GM21515 (cell line): ENCODE results near the gene CRIM1.

ENCODE experiments used
- ATAC-seq: cut with Tn5 transposase; IDR thresholded peaks from one replicate; pipeline ENCODE4 v1.9.1; 2021; ENCODE audit not compliant: unreplicated experiment

The CRIM1 gene

DNA sequence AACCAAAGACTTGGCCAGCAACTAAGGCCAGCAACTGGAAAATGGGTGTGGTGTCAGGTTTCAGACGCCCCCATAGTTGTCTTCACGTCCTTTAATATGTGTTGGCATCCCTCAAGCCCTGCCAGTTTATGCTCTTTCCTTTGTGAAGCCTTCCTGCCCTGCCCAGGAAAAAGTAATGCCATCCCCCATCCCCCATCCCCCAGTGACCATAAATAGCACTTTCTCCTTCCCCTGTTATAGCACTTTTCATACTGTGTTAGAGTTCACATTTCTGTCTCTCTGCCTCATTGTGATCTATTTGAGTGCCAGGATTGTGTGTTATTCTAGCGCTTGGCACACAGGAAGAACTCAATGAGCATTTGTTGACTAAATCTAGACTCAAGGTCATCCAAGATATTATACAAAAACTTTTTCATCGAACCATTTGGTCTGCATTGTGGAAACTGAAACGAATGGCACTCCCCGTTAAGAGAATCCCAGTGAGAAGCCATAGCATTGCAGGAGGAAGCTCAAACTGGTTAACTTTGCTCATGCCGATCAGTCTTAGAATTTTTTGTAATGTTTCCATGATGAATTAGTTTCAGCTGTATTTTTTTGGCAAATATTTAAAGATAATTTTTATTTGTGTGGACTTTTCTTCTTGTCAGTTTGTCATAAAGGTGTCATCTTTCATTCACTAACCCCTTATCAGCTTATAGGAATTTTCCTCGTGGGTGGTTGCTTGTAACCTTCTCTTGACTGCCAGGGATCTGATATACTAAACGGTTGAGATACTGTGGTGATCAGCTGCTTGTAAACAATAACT is 15.7 kb downstream of the CRIM1 start:
- ATAC-seq, result no peak

DNA sequence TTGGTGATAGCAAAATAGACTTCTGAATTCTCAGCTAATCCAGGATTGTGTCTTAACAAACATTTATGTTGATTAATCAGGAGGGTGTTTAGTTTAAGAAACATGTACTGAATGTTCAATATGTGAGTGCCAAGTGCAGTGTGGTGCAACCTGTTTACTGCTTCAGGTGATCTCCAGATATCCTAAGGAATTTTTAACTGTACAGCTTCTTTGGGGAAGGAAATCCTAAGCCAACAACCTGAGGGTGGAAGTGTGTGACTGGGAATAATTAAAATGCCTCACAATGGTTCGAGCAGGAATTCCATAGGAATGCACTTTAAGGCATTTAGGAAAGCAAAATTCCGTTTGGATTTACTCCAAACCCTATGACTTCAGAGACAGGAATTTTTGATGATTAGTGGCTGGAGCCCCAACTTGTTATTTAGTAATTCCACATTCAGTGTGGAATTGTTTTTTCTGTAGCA is 16.4 kb downstream of the CRIM1 start:
- ATAC-seq, result no peak

DNA sequence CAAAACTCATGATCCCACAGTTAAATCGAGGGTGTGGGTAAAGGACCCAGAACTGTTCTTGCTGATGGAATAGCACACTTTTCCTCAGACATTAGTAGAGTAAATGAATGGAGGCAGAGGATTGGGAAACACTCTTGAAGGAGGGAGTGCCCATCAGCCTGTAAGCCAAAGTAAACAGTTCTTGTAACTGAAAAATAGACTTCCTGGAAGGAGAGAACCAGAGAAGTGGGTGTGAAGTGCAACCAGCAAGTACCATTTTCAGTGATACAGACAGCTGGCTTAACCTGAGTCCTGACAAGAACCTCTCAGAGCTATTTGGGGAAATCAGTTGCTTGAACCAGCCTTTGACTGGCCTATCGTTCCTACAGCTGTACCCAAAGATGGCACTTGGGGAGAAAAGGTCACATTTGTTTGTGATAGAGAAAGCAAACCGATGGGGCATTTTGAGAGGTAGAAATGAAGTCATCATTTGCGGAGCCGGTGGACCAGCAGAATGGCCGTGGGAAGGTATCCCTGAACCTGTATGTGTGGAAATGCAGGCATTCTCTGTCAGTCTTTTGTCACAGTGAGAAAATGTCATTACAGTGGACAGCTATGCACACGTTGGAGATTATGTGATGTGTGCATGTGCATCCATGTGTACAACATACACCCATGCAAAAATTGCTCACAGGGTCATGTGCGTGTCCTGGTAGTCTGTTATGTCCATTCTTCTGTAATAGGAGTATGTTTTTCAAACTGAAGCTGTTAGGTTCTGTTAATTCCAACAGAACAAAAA is 17.8 kb downstream of the CRIM1 start:
- ATAC-seq, result no peak

DNA sequence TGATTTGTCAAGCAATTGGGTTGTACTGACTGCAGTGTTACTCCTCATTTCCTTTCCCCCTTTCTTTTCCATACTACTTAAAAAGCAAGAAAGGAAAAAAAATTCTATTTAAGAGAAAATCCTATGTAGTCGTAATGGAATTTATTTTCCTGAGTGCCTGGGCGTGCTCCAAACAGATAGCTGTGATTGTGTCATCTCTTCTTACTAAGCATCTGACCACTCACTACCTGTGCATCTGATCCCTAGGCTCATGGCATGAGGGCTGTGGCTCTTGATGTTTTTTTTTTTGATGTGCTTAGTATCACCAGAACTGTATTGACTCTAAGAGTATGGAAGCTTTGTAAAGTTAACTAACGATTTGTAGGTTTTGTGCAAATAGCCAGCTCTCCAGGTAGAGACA is 19.0 kb downstream of the CRIM1 start:
- no peak for ATAC-seq

DNA sequence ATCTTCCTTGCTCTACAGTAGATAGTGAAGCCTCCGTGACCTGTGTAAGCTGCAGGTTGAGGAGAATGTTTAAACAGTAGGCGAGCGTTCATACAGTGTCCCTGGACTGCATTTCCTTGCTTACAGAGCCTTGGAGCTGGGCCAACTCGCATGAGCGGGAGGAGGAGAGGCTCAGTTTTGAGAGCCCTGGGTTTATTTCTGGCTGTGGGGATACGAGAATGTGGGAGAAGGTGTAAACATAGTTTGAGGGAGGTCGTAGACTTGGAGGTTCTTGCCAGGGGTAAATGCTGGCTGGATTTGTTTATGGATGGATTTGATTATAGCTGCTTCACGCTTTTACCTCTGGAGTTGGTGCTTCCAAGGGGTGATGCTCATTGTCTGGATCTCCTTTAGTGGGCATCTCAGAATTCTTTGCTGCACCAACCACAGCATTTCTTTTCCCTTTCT is 20.8 kb downstream of the CRIM1 start:
- ATAC-seq, result no peak

DNA sequence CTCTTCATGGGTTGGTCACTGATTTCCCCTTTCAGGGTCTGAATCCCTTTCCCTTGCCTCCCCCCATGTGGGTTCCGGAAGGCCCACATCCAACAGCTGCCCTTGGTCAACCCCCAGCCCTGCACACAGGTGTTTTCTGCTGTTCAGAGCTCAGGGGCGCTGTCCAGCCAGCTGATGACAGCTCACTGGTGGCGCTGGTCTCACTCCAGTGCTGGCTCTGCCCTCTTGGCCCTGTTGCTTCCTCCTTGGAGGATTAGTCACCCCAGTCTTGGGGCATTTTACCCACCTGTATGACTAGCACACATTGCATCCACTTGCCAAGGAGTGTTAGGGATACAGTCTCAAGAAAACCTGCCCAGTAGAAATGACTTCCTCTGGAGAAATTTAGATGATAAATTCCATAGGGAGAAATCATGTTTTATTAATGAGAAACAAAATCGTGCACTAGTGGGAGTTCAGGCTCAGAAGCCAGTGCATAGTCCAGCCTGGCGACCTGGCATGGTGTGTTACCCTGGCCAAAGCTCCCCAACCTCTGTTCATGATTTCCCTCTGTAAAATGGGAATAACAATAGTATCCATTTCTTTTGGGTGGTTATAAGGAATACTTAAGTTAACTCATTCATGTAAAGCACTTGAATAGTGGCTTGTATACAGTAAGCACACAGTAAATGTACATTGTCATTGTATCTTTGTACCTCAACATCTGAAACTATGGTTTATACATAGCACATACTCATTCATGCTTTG is 21.6 kb downstream of the CRIM1 start:
- ATAC-seq, result no peak

DNA sequence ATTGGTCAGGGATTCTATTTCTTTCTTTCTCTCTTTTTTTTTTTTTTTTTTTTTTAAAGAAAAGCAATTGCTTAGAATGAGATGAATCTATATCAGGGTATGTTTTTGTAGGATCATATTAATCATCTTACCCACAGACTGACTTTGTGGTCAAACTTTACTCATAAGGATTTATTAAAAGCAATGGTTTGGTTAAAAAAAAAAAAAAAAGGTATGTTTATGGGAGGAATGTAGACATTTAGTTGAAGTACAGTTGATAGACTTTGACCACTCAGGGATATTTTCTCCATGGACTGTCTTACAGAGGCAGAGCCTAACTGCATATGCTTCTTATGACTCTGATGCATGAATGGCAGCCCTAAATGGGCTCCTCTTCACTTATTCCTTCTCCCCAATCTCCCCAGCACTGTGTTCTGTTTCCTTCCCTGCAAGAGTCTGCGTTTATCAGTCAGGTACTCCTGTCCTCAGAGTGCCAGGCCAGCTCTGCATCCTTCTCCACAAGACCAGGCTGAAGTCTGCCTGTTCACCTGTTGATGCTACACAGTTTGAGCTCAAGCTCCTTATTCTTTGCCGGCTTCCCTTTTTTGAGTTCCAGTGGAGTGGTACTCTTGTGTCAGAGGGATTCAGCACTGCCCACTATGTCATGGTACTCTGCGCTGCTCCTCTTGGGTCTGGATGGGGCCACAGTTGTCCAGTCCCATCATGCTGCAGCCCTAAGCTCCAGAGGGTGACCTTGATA is 24.3 kb downstream of the CRIM1 start:
- ATAC-seq, result no peak

DNA sequence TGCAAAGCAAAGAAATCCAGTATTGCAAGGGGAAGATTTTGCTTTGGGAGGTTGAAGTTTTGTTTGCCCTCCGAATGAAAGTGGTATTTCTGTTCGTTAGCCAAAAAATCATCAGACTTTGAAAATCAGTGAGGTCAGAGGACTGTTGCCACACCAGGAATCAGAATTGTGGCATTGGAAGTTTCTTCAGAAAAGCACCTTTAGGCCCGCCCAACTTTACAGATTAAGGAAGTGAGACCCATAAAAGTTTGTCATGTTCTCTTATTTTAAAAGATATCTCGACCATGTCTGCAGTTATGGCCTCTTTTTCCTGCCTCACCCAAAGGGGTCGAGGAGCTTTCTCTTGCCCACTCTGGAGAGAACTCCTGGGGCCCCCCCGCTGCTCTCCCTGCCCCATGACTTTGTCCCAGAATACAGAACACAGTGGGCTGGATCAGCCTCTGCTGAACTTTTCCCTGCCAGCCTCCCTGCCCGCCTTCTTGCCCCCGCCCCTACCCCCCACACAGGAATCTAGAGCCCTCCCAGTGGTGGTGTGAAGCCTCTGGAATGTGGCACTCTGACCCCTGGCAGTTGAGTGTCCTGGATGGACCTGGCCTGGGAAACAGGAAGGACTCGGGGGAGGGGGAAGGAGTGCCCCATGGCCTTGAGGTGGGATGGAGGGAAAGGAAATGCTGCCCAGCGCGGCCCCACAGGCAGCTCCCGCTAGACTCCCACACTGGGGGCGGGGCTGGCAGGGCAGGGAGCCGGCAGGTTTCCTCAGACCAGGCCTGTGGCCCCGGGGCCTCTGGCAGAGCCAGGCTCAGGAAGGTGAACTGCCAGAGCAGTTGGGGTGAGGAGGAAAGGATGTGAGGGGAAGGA is 25.3 kb downstream of the CRIM1 start:
- ATAC-seq, result no peak

DNA sequence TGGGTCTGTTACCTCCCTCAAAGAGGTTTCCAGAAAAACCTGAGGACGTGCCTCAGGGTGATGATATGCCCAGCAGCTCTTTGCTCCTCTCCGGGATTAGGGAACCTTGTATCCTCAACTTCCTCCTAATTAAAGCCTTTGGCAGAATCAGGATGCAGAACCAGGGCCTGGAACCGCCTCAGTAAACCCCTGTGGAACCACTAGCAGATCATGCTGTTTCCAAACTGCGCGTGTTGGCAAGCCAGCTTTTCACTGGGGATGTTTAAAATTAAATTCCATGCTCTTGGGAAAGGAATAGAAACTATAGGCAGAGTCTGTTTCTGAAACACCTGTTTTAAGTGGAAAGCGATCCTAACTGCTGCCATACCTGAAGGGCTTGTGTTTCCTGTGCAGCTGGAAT is 26.4 kb downstream of the CRIM1 start:
- ATAC-seq, result no peak

DNA sequence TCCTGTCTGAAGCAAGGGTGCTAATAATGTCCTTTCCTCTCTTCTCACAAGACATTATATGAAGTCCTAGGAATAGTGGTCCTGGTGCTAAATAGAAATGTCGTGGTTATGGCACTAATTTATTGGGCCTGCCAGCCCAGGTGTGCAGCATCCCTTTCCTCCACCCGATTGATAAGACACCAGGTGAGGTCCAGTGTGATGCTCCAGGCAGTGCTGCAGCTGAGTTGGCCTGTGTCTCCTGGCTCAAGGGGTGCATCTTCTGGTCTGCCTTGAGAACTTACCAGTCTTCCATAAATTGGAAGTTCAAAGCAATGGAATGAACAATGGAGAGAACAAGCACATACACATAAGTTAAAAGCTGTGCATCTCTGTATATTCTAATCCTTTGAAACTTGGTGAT is 26.9 kb downstream of the CRIM1 start:
- ATAC-seq, result no peak

DNA sequence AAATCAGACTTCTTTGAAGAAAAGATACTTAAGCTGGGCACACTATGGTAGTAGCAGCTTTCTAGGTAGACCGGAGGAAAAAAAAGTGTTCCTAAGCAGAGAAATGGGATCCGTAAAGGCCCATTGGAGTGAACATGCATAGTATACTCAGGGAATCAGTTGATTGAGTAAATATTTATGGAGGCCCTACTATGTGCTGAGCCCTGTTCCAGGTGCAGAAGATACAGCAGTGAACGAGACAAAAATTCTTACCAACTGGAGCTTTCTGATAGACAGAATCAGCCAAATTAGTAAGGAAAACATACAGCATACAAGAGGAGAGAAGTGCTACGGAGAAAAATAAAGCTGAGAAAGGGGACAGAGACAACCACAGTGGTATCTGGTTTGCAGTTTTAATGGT is 28.1 kb downstream of the CRIM1 start:
- ATAC-seq, result no peak

DNA sequence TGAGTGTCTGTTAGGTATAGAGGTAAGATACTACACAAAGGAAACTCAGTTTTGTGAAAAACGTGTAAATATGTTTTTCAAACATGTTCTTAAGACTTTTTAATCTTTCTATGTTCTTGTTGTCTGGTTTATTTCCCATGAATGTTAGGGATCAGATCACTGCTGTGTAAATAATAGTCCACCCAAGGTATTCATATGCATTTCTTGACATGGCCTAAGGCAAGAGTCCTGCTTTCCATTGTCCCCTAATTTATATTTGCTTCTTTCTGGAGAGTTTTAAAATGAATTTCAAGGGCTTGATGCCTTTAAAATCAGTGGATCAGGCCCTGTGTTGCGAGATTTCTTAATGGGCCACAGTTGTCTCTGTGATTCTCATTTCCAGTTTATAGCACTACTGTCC is 28.9 kb downstream of the CRIM1 start:
- ATAC-seq, result no peak

DNA sequence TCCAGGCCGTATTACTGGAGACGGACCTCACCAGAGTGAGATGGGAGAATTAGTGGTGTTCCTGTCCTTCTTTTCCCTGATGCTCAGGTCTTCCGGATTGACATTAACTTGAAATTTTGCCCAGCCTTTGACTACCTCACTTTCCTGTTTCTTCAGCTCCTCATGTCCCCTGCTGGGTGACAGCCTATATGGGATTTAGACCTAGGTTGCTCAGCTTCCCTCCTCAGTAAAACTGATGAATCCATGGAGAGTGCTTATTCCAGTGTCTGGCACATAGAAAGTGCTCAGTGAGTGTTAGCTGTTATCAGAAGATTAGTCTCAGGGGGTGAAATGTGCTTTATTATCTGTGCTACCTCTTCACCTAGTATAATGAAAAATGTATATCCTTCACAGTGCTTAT is 30.0 kb downstream of the CRIM1 start:
- ATAC-seq, result no peak

DNA sequence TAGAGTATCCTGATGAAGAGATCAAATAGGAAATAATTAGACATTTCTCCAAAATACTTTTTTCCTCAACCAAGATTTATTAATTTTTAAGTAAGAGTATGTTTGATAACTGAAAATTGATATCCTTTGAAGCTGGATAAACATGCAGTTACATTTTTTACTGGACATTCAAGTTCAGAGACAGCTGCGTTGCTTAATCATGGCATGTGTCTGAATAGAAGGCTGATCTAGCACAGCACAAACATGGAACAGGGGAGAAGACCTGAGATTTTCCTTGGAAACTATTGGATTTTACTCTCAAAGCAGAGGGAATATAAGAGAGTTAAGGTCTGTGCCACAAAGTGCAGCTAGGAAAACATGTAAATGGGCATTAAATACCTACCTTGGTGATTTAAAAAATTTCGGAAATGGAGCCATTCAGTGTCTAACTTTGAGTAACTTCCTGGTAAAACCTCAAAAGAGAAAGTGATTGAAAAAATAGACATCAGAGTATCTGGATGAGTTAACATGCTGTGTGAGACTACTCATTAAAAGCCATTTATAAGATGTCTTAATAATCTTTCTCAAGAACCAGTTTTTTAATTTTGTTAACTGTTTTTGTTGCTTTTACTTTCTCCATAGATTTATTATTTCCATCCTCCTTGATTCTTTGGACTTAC is 31.8 kb downstream of the CRIM1 start:
- ATAC-seq, result no peak

DNA sequence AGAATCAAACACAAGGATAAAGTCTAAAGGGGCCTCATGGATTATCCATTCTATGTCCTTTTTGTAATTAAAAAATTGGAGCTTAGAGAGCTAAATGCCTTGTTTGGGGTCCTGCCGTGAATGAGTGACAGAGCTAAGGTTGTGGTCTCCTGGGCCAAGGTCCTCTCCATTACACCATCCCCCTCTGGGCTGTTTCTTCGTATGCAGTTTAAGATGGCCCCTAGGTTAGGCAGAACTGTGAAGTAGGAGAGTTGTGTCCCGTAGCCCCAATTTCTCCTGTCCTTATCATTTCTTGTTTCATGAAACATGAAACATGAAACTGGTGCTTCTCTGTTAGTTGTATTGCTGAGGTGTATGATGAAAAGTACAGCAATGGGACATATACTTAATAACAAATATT is 32.9 kb downstream of the CRIM1 start:
- no peak for ATAC-seq

DNA sequence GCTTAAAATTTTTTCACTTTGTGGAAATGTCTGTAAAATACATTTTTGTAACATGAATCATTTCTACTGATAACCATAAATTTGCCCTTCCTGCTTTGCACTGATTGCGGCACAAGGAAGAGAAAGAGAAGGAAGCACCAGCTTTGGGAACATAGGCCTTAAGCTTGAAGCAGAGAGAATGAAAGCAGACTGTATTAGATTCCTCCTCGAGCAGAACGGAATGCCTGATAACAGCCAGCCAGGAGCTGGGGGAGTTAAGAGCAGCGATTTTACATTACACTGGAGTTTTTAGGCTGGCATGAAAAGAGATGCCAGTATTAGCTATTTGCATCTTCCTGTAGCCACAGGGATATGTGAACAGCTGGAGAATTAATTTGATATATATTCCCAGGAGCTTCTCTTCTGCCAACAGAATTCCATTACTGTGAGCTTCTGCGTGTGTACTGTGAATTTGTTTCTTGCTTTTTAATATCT is 33.5 kb downstream of the CRIM1 start:
- ATAC-seq, result no peak

DNA sequence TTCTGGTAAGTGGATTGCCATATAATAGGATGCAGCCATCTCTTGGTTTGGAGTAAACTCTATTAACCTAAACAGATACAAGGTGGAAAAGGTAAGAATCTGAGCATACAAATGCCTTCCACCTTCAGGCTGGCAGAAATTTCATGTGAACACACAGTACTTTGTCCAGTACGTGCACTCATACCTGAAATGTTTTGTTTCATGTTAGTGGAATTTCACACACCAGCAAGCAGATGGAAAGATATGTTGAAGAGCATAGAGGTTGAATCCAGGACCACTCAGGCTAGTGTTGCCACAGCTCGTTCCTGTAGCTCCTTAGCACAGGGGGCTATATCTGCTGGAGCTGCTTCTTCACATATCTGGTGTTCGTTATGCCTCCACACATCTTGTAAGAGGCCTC is 34.0 kb downstream of the CRIM1 start:
- no peak for ATAC-seq

DNA sequence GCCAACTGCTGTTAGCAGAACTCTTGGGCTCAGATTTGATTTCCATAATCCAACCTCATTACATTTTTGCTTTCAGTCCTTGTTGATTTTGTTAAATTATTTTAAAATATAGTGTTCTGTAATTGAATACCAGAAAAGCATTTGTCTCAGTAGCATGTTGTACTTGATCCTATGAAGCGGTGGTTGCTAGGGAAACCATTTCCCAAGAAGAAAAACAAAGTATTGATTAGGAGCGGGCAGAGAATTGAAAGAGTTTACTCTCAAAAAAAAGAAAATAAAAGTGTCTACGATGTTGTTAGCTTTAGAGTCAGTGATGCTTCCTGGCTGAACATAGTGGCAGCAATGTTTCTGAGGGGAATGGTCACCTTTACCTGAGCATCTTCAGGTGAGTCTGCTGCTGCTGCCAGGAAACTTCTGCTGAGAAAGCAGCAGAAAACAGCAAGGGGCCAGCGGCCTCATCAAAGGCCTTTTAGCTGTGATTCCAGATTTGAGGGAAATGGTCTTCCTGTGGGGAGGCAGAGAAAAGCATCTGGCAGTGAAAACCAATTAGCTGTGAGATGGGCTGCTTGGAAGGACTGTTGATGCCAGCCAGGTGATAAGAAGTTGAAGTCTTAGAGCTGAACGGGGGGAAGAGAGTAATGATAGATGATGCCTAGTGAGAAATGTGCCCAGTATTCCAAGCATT is 37.1 kb downstream of the CRIM1 start:
- no peak for ATAC-seq

DNA sequence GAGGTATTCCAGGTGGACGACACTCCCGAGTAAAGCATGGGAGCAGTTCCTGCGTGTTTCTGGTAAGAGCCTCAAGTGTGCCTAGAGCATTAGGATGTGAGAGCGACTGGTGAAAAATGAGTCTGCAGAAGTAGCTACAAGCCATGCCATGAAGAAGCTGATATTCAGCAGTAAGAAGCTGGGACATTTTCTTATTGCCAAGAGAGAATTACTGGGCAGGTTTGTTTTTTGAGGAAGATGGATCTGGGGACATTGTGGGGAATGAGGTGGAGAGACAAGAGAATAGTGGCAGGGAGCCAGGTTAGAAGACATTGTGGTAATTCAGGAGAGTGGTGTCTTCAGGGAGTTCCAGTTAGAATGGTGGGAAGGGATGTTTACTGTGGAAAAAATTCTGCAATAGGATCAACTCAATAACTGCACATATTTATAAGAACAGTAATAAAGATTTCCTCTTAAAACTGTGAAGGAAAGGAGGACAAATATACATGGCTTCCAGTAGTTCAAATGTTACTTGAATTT is 38.2 kb downstream of the CRIM1 start:
- no peak for ATAC-seq
